KBM-7 (cell line): ENCODE data around the gene KIAA1191.

ENCODE experiments used
- DNase-seq: peaks from one replicate; pipeline ENCODE4 v3.0.0-alpha.2; 2015
- in situ Hi-C: fragments of 300-500 bp; cut with MboI; formaldehyde crosslinking; loops from 2 replicates; pipeline ENCODE4 v1.14.3; 2020; ENCODE audit warnings: low sequenced_read_pairs, low pct_unique_long_range_greater_than_20kb, mixed read lengths

KIAA1191 gene

GRCh38 chr5:176391999-176392398 is 30.4 kb upstream of the KIAA1191 start:
- peak; percentile 78 for DNase-seq
- in situ Hi-C loops, result no loop called here

DNA sequence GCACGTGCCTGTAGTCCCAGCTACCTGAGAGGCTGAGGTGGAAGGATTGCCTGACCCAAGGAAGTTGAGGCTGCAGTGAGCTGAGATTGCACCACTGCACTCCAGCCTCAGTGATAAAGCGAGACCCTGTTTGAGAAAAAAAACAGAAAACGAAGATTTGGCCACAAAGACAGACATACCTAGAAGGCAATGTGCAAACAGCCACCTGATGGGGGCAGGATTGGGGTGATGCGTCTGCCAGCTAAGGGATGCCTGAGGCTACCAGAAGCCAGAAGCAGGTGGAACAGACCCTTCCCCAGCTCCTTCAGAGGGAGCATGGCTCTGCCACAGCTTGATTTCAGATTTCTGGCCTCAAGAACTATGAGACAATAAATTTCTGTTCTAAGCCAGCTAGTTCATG is 29.9 kb upstream of the KIAA1191 start:
- in situ Hi-C loops, result no loop called here
- DNase-seq, result no peak

GRCh38 chr5:176389135-176390123 is 27.9 kb upstream of the KIAA1191 start:
- DNase-seq, result no peak
- in situ Hi-C loops, result no loop called here

- in situ Hi-C loops, result no loop called here
- peak; percentile 98 for DNase-seq
Measured at GRCh38 chr5:176388444-176389134, 27.0 kb upstream of the KIAA1191 start, which contains the start of the genes HIGD2A and NOP16. TSS of gene HIGD2A (plus strand) at chr5:176388751. CDS start at chr5:176388820, 69 bp downstream. TSS of gene NOP16 (minus strand) at chr5:176388598. CDS start at chr5:176388539, 59 bp downstream.

DNA sequence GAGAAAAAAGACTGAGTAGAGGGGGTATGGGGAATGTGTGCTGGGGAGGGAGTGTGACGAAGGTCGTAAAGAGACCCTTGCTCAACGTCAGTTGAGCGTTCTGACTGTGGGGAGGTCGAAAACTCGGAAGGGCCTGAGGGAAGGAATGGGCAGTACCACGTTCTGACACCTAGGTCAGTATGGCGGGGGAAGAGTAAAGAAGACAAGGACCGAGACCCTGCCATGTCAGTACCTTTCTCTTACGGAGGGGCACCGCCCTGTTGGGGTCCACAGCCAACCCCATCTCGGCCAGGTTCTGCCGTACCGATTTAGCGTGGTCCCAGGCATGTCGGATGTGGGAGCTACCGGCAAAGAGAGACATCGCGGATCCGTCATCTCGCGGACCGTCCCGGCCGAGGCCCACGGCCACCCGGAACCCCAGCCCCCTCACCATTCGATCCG is 26.5 kb upstream of the KIAA1191 start:
- in situ Hi-C loops, result no loop called here
- DNase-seq, result no peak

DNA sequence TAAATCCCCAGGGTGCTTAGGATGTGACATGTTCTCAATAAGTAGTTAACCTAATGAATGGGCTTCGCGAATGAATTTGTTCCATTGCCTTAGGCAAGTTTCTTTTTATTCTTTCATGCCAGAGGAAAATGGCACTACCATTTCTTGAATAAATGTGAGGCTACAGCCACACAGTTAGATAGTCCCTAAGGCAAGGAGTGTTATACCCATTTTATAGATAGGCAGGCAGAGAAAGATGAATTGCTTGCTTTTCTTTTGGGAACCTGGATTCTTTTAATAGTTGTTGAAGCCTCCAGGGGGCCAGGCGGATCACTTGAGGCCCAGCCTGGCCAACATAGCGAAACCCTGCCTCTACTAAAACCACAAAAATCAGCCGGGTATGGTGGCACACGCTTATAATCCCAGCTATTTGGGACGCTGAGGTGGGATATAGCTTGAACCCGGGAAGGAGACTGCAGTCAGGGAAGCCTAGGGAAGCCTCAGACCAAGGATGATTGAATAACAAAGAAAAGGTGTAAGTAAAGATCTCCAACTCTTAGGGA is 25.9 kb upstream of the KIAA1191 start:
- in situ Hi-C loops, result no loop called here
- DNase-seq, result no peak

GRCh38 chr5:176386491-176386890 is 24.9 kb upstream of the KIAA1191 start:
- in situ Hi-C loops, result no loop called here
- DNase-seq, result no peak

GRCh38 chr5:176384991-176385390 is 23.4 kb upstream of the KIAA1191 start:
- in situ Hi-C loops, result no loop called here
- no peak for DNase-seq

- DNase-seq, result no peak
- in situ Hi-C loops, result no loop called here
Measured at GRCh38 chr5:176384366-176384930, 22.9 kb upstream of the KIAA1191 start.

- in situ Hi-C loops, result no loop called here
- no peak for DNase-seq
Measured at GRCh38 chr5:176383961-176384360, 22.4 kb upstream of the KIAA1191 start.

DNA sequence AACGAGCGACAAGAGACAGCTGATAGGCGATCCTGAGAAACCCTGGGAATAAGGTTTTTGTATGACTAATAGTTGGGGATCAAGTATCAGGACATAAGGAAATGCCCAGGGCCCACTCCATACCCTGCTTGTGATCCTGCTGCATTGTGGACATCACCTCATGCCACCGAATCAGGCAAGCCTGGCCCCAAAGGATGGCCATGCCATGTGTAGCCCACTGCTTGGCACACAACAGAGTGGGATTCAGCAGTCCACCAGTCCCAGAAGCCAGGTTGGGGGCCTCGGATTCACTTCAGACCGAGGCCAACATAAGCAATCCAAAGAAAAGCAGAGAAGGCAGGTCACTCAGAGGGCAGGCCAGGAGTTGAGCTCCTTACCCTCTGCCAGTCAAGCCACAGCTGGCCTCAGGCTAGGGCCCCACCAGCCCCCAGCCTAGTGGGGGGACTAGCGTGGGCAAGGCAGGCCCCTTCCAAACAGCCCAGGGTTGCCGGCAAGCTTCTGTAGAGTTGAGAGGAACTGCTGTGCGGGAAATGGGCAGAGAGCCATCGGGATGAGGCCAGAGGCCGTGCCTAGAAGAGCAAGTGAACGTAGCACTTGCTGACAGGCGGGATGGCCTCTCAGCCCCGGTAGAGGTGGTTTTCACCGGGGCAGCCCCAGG is 21.8 kb upstream of the KIAA1191 start:
- in situ Hi-C loops, result no loop called here

GRCh38 chr5:176382721-176383120 is 21.2 kb upstream of the KIAA1191 start:
- in situ Hi-C loops, result no loop called here
- no peak for DNase-seq

More for the DNA sequence above, 21.8 kb upstream of the KIAA1191 start:
- DNase-seq, result no peak

DNA sequence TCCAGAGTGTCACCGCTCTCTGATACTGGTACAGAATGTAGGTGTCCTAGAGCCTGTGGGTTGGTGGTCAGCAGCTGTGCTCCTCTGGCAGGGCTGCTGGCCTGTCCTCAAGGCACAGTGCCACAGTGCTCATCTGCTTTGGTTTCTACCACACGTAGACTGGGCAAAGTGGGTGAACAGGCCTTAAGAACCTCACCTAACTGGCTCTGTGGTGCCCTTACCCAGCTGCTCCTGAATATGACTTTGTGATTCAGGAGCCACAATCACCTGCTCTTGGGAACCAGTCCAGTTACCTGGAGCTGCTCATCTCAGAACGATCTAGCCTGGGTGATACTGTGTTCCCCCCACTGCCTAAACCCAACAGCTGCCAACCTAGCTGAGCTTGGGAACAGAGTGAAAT is 20.4 kb upstream of the KIAA1191 start:
- in situ Hi-C loops, result no loop called here
- DNase-seq, result no peak

GRCh38 chr5:176381423-176381822 is 19.9 kb upstream of the KIAA1191 start:
- no peak for DNase-seq
- in situ Hi-C loops, result no loop called here

DNA sequence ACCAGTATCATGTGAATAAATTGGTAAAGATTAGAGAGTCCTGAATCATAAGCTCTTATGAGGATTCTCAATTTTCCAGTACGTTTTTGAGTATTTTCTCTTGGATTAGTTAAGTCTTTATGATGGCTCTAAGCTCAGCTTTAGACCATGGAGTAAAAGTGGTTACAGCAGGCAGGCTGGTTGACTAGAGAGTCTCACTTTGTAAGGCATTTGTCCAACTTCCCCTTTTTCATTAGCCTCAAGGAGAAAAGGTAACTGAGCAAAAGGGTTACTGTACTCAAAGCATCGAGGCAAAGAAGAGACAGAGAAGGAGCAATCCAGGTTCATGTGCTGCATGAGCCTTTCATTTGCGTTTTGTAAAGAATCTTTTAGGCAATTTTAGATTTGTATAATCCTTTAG is 18.3 kb upstream of the KIAA1191 start:
- in situ Hi-C loops, result no loop called here
- peak; percentile 55 for DNase-seq

GRCh38 chr5:176373100-176373818 is 11.7 kb upstream of the KIAA1191 start:
- in situ Hi-C loops, result no loop called here
- DNase-seq, result peak; percentile 28

- in situ Hi-C loops, result no loop called here
Measured at GRCh38 chr5:176371621-176372539, 10.3 kb upstream of the KIAA1191 start.

More at GRCh38 chr5:176371621-176372539, 10.3 kb upstream of the KIAA1191 start:
- no peak for DNase-seq
